G401.6 (cell line): Measurements from ENCODE around the gene SDF2.
"Not testable (repeated sequence)": the region's sequence is repeated elsewhere in the genome, so short reads cannot be mapped to it uniquely, and the experiment has no call there.

ENCODE experiments used
- FAIRE-seq: peaks from 2 replicates; lab custom pipeline; 2012; peaks lifted over from hg19 to GRCh38; lab: Jason Lieb, UNC

Gene SDF2

GRCh38 chr17:28626818-28627217 is 34.9 kb downstream of the SDF2 start:
- no peak for FAIRE-seq

- no peak for FAIRE-seq
Observed at GRCh38 chr17:28624148-28624547, 37.6 kb downstream of the SDF2 start.

- FAIRE-seq: no peak
Observed at GRCh38 chr17:28623696-28624095, 38.0 kb downstream of the SDF2 start.

GRCh38 chr17:28622186-28622585 is 39.5 kb downstream of the SDF2 start:
- FAIRE-seq: no peak

- no peak for FAIRE-seq
Observed at GRCh38 chr17:28620010-28620409, 41.7 kb downstream of the SDF2 start.

- no peak for FAIRE-seq
Observed at GRCh38 chr17:28618464-28618863, 43.2 kb downstream of the SDF2 start.

GRCh38 chr17:28616281-28616680 is 45.4 kb downstream of the SDF2 start:
- FAIRE-seq: no peak

- no peak for FAIRE-seq
Observed at GRCh38 chr17:28615260-28615940, 46.3 kb downstream of the SDF2 start.

- FAIRE-seq: no peak
Observed at GRCh38 chr17:28613931-28614381, 47.8 kb downstream of the SDF2 start, which contains the start of gene RSKR. TSS of gene RSKR (minus strand) at chr17:28614185. CDS start at chr17:28614161, 24 bp downstream.

GRCh38 chr17:28612936-28613872 is 48.5 kb downstream of the SDF2 start:
- FAIRE-seq: no peak

- no peak for FAIRE-seq
Observed at GRCh38 chr17:28612531-28612930, 49.2 kb downstream of the SDF2 start.

- no peak for FAIRE-seq
Observed at GRCh38 chr17:28610376-28610775, 51.3 kb downstream of the SDF2 start.

GRCh38 chr17:28604031-28604430 is 57.7 kb downstream of the SDF2 start:
- not testable (repeated sequence) for FAIRE-seq

- FAIRE-seq: no peak
Observed at GRCh38 chr17:28599311-28600184, 62.2 kb downstream of the SDF2 start.

- peak; percentile 75 for FAIRE-seq
Observed at GRCh38 chr17:28598799-28599310, 62.9 kb downstream of the SDF2 start, which contains the start of gene SPAG5. TSS of gene SPAG5 (minus strand) at chr17:28599025. CDS start at chr17:28598946, 79 bp downstream.

- FAIRE-seq: no peak
Observed at GRCh38 chr17:28598389-28598788, 63.3 kb downstream of the SDF2 start.
